ENCODE measurements around the gene EIF2AK2.

EIF2AK2 gene

DNA sequence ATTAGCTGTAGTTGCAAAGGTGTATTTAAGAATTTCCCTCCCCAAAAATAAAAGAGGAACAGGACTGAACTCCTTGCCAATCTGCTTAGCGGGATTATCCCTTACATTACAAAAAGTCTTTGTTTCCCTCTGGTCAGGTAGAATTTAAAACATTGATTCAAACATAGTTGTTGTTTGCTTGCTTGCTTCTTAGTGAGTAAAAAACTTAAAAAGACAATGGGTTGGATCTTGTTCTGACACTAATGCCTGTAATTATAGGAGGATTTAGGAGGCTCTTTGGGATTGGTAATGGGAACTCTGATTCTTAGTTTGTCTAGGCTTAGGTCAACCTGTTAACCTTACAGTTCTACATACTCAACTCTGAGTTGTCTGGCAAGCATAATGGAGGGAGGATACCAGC, 35.8 kb upstream of the EIF2AK2 start:
- Histone ChIP-seq H3K27ac (ENCODE audit: low read length) (no peak overlapping the region), H4K20me1 (ENCODE audit: insufficient read depth, low read length) (no peaks in the 10 kb centered on the region), H3K36me3 (replicated peaks; ENCODE audit: low read depth, low read length) (no peaks in the 10 kb centered on the region), H3K9ac (ENCODE audit: low read length) (no peak overlapping the region), H3K79me2 (ENCODE audit: low read length) (peaks cover 12% of the 10 kb centered on the region), H3K27me3 (ENCODE audit: low read depth, low read length) (no peaks in the 10 kb centered on the region), H3K4me2 (ENCODE audit: low read length) (no peak overlapping the region), H3K4me1 (ENCODE audit: low read length) (peaks cover 9% of the 10 kb centered on the region), H3K4me3 (ENCODE audit: low read length) (no peak overlapping the region), H3K9me3 (ENCODE audit: insufficient read depth, low read length) (no peaks in the 10 kb centered on the region), H2AFZ (ENCODE audit: low read depth, low read length) (no peak overlapping the region)
- TF ChIP-seq, protein P1, sequence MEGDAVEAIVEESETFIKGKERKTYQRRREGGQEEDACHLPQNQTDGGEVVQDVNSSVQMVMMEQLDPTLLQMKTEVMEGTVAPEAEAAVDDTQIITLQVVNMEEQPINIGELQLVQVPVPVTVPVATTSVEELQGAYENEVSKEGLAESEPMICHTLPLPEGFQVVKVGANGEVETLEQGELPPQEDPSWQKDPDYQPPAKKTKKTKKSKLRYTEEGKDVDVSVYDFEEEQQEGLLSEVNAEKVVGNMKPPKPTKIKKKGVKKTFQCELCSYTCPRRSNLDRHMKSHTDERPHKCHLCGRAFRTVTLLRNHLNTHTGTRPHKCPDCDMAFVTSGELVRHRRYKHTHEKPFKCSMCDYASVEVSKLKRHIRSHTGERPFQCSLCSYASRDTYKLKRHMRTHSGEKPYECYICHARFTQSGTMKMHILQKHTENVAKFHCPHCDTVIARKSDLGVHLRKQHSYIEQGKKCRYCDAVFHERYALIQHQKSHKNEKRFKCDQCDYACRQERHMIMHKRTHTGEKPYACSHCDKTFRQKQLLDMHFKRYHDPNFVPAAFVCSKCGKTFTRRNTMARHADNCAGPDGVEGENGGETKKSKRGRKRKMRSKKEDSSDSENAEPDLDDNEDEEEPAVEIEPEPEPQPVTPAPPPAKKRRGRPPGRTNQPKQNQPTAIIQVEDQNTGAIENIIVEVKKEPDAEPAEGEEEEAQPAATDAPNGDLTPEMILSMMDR (IDR thresholded peaks at IDR 0.05; ENCODE audit: low read depth, low read length): no peak
- no peak for TF ChIP-seq EZH2phosphoT487 (IDR thresholded peaks at IDR 0.05; ENCODE audit: low read depth)

DNA sequence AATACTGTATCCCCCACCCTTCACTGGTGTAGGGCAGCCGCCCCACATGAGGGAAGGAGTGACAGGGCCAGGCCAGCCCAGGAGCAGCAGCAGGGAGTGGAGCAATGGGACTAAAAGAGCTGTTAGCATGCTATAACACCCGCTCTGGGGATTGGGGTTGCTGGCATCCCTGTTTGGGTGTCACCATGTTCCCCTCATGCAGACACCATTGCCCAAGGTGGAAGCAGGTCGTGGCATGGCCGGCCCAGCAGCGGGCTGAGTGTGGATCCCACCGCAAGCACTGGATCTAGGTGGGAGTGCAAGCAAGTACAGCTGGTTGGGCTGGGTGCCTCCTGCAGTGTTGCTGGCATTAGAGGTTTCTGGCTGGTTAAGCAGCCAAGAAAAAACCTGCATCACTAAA, 35.0 kb upstream of the EIF2AK2 start:
- no peak overlapping the region for H2AFZ ChIP-seq (ENCODE audit: low read depth, low read length)
- H3K27me3 ChIP-seq (ENCODE audit: low read depth, low read length): no peaks in the 10 kb centered on the region
- H4K20me1 ChIP-seq (ENCODE audit: insufficient read depth, low read length): no peaks in the 10 kb centered on the region
- TF ChIP-seq EZH2phosphoT487 (IDR thresholded peaks at IDR 0.05; ENCODE audit: low read depth): no peak
- TF ChIP-seq, protein P1 (IDR thresholded peaks at IDR 0.05; ENCODE audit: low read depth, low read length): no peak
- no peaks in the 10 kb centered on the region for H3K36me3 ChIP-seq (replicated peaks; ENCODE audit: low read depth, low read length)
- H3K4me3 ChIP-seq (ENCODE audit: low read length): no peak overlapping the region
- no peak overlapping the region for H3K4me2 ChIP-seq (ENCODE audit: low read length)
- no peak overlapping the region for H3K9ac ChIP-seq (ENCODE audit: low read length)
- no peak overlapping the region for H3K27ac ChIP-seq (ENCODE audit: low read length)
- peaks cover 3% of the 10 kb centered on the region for H3K4me1 ChIP-seq (ENCODE audit: low read length)
- peaks cover 4% of the 10 kb centered on the region for H3K79me2 ChIP-seq (ENCODE audit: low read length)
- H3K9me3 ChIP-seq (ENCODE audit: insufficient read depth, low read length): no peaks in the 10 kb centered on the region

DNA sequence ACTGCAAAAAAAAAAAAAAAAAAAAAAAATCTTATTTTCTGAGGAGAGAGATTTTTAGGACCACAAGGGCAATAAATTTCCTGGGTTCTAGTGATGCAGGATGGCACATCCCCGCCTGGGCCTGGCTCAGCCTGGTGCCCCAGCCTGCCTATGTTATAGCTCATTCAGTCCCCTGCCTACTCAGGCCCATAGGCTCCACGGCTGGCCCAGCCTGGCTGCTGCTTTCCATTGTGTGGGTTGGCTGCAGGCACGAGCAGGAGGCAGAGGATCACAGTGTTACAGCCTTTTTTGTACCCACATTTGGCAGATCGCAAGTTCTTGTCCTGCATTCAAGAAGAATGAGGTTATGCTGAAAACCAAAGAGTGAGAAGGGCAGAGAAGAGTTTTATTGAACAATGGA, 34.5 kb upstream of the EIF2AK2 start:
- no peaks in the 10 kb centered on the region for H3K9me3 ChIP-seq (ENCODE audit: insufficient read depth, low read length)
- H3K79me2 ChIP-seq (ENCODE audit: low read length): no peaks in the 10 kb centered on the region
- no peak overlapping the region for H3K9ac ChIP-seq (ENCODE audit: low read length)
- no peaks in the 10 kb centered on the region for H4K20me1 ChIP-seq (ENCODE audit: insufficient read depth, low read length)
- TF ChIP-seq, protein P1 (IDR thresholded peaks at IDR 0.05; ENCODE audit: low read depth, low read length): no peak
- TF ChIP-seq EZH2phosphoT487 (IDR thresholded peaks at IDR 0.05; ENCODE audit: low read depth): no peak
- H2AFZ ChIP-seq (ENCODE audit: low read depth, low read length): no peak overlapping the region
- no peak overlapping the region for H3K4me3 ChIP-seq (ENCODE audit: low read length)
- H3K4me1 ChIP-seq (ENCODE audit: low read length): peaks cover 3% of the 10 kb centered on the region
- peaks cover under 1% of the 10 kb centered on the region; the same call in 1 of the 2 replicates for H3K27me3 ChIP-seq (ENCODE audit: low read depth, low read length)
- no peaks in the 10 kb centered on the region for H3K36me3 ChIP-seq (replicated peaks; ENCODE audit: low read depth, low read length)
- no peak overlapping the region for H3K27ac ChIP-seq (ENCODE audit: low read length)
- H3K4me2 ChIP-seq (ENCODE audit: low read length): no peak overlapping the region

- no peaks in the 10 kb centered on the region for H3K4me1 ChIP-seq (ENCODE audit: low read length)
- H3K27me3 ChIP-seq (ENCODE audit: low read depth, low read length): peaks cover 5% of the 10 kb centered on the region; the same call in 1 of the 2 replicates
- H3K27ac ChIP-seq (ENCODE audit: low read length): no peak overlapping the region
- no peak overlapping the region for H3K4me2 ChIP-seq (ENCODE audit: low read length)
- no peaks in the 10 kb centered on the region for H4K20me1 ChIP-seq (ENCODE audit: insufficient read depth, low read length)
- H3K36me3 ChIP-seq (replicated peaks; ENCODE audit: low read depth, low read length): no peaks in the 10 kb centered on the region
- no peak overlapping the region for H2AFZ ChIP-seq (ENCODE audit: low read depth, low read length)
- H3K79me2 ChIP-seq (ENCODE audit: low read length): no peaks in the 10 kb centered on the region
- TF ChIP-seq, protein P1 (IDR thresholded peaks at IDR 0.05; ENCODE audit: low read depth, low read length): no peak
- no peaks in the 10 kb centered on the region for H3K9me3 ChIP-seq (ENCODE audit: insufficient read depth, low read length)
- no peak overlapping the region for H3K9ac ChIP-seq (ENCODE audit: low read length)
- H3K4me3 ChIP-seq (ENCODE audit: low read length): no peak overlapping the region
Observed at GRCh38 chr2:37190290-37190689, 33.5 kb upstream of the EIF2AK2 start.

Measured in OCI-LY3 (cell line).